ENCODE results near the gene SPATA1. TPM values are rescaled to one million over a fixed set of nuclear protein-coding genes. Genes with fewer than 3 reads are reported as not detected.

The SPATA1 gene
- total and polyA plus RNA-seq, 2 of the 13 experiments (the other 11 are each of a cell fraction or from before 2014, with no cell fraction given) = 0.70 to 1.4 TPM

- TF ChIP-seq ZNF142 (CRISPR knock-in tag; IDR thresholded peaks at IDR 0.05) (0 out of 2 replicates have a peak, but pooled peaks have one; percentile 49), ZNF260 (CRISPR knock-in tag; IDR thresholded peaks at IDR 0.05; ENCODE audit: borderline replicate concordance, low read depth) (no peak), EEA1 (CRISPR knock-in tag; IDR thresholded peaks at IDR 0.05; ENCODE audit: borderline replicate concordance) (0 out of 2 replicates have a peak, but pooled peaks have one; percentile 39), ARID4A (CRISPR knock-in tag; IDR thresholded peaks at IDR 0.05; ENCODE audit: borderline replicate concordance) (peak; percentile 84), ZNF333 (CRISPR knock-in tag; IDR thresholded peaks at IDR 0.05; ENCODE audit: borderline replicate concordance) (no peak), ZNF644 (CRISPR knock-in tag; IDR thresholded peaks at IDR 0.05; ENCODE audit: low read depth) (no peak), MXI1 (IDR thresholded peaks at IDR 0.05; ENCODE audit: borderline replicate concordance, low read depth, low read length) (peak; percentile 25; the same call in 1 of the 3 replicates), FOXK1 (CRISPR knock-in tag; IDR thresholded peaks at IDR 0.05; ENCODE audit: borderline replicate concordance, low read depth) (0 out of 2 replicates have a peak, but pooled peaks have one; percentile 12), ZNF687 (CRISPR knock-in tag; IDR thresholded peaks at IDR 0.05) (peak; percentile 94), MTF2 (CRISPR knock-in tag; IDR thresholded peaks at IDR 0.05; ENCODE audit: borderline replicate concordance) (0 out of 2 replicates have a peak, but pooled peaks have one; percentile 80)
These were observed 68.0 kb downstream of the SPATA1 start, which contains the start of gene CTBS (continued) for GRCh38 chr1:84573967-84574842.
